Cardiac muscle cell (in vitro differentiated cells and primary cell): ENCODE measurements around the gene TEX22. TPM values are rescaled to one million over a fixed set of nuclear protein-coding genes. Genes with fewer than 3 reads are reported as not detected.

Experiments
- DNase-seq, 2 donors: peaks; one replicate each; pipeline versions ENCODE4 v3.0.0 to v3.0.0-alpha.2; 2010 to 2017; ENCODE audit warnings: low read depth in 1 of 2, low spot score in 1 of 2
- H3K27ac ChIP-seq: fragments of 200-600 bp; sonication (generic); 2 replicates; pipeline ENCODE4 v1.5.1; 2016
- H3K27me3 ChIP-seq: fragments of 200-600 bp; sonication (generic); 2 replicates; pipeline ENCODE4 v1.6.0; 2016; ENCODE audit warnings: control low read depth
- H3K36me3 ChIP-seq: fragments of 200-600 bp; sonication (generic); 2 replicates; pipeline ENCODE4 v1.5.1; 2016; ENCODE audit warnings: control low read depth
- H3K4me1 ChIP-seq: fragments of 200-600 bp; sonication (generic); 2 replicates; pipeline ENCODE4 v1.8.1; 2017; ENCODE audit warnings: low read depth, mild to moderate bottlenecking, mixed run types
- H3K4me3 ChIP-seq: fragments of 200-600 bp; sonication (generic); 2 replicates; pipeline ENCODE4 v1.5.1; 2016; ENCODE audit warnings: mild to moderate bottlenecking
- H3K9me3 ChIP-seq: fragments of 200-600 bp; sonication (generic); 2 replicates; pipeline ENCODE4 v1.5.1; 2017; ENCODE audit warnings: low read depth, mild to moderate bottlenecking, control low read depth
- CTCF ChIP-seq: IDR thresholded peaks from 2 replicates; pipeline ENCODE4 v1.5.1; 2012; ENCODE audit warnings: low read depth, mild to moderate bottlenecking, low read length
- polyA plus RNA-seq: library from polyadenylated mRNA; unstranded; fragments of >200 nt; fragmentation: Nextera tagmentation; extraction: Ambion mirVana; gene quantifications from 2 replicates; pipeline ENCODE4 v1.2.1, GENCODE V29; 2016
- total RNA-seq: library from RNA; depleted of rRNA; stranded (reverse); fragments of >200 nt; gene quantifications from 2 replicates; pipeline ENCODE4 v1.2.3, GENCODE V29; 2016

Gene TEX22
- total and polyA plus RNA-seq, 2 experiments from 2014 or later = 3.7 to 4.1 TPM

DNA sequence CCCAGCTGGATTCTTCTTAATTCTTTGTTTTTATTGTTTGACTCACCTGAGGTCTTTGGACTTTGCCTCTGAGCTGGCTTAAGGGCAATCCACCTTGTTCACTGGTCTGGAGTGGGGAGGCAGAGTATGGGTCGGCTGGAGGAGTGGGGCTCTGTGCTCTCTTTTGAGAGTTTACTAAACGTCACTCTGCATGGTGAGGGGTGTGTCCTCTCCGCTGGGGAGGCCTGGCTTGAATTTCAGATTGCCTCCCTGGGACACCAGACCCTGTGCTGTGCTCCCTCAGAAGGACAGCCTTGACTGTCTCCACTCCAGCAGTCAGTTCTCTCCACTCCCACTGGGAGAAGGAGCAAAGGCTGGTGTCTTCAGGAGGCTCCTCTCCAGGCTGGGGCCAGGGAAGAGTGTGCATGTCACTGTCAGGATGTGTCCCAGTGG is 19.4 kb downstream of the TEX22 start:
- no peak for DNase-seq
- no peak for TF ChIP-seq CTCF
- Histone ChIP-seq H3K27me3 (no peaks in the 10 kb centered on the region), H3K9me3 (no peaks in the 10 kb centered on the region), H3K27ac (no peak overlapping the region), H3K4me1 (peaks cover 13% of the 10 kb centered on the region), H3K4me3 (no peak overlapping the region), H3K36me3 (no peaks in the 10 kb centered on the region)

- TF ChIP-seq CTCF = no peak
- H3K9me3 ChIP-seq = no peaks in the 10 kb centered on the region
- H3K27me3 ChIP-seq = no peaks in the 10 kb centered on the region
- no peak for DNase-seq
- no peak overlapping the region for H3K27ac ChIP-seq
- peak overlapping the region; percentile 59 for H3K4me3 ChIP-seq
- no peaks in the 10 kb centered on the region for H3K36me3 ChIP-seq
- peaks cover 13% of the 10 kb centered on the region for H3K4me1 ChIP-seq
These were observed 20.2 kb downstream of the TEX22 start for GRCh38 chr14:105418269-105419194.

DNA sequence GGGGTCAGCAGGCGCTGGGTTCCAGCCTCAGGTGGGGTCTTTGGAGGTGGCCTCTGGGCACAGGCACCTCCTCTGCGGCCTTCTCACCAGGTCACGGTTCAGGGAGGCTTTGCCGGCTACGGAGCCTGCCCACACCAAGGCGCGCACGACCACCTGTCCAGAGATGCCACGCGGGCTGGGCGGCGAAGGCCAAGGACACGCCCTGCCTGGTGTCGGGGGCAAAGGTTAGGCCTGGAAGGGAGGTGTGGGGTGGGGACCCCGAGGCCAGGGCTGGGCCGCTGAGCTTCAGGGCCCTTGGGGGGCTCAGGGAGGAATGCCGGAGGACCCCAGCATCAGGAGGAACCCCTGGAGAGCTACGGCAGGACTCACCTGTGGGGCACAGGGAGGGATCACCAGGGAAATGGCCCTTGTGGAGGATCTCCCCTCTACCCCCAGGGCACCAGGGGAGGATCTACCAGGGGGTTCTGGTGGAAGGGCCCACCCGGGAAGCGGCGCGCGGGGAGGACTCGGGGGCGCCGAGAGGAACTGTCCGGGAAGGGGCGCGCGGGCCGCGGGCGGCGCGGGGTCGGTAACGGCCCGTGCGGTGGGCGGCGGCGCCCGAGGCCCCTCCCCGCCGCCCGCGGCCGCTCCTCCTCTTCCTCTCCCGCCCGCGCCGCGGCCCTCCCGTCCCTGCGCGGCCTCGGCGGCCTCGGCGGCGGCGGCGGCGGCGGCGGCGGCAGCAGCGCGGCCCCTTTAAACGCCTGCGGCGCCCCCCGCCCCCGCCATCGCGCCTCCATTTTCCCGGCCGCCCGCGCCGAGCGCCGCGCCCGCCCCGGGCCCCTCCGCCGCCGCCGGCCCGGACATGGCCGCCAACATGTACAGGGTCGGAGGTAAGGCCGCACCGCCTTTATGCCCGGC is 21.1 kb downstream of the TEX22 start, which contains the start of gene MTA1:
Gene MTA1, plus strand, starts transcription at position 633 of the 897 bp plus-strand sequence. Its CDS starts 209 bp downstream, at position 842.
- Histone ChIP-seq H3K4me3 (peak within 1 kb of the TSS; percentile 85), H3K4me1 (peaks cover 13% of the 10 kb centered on the region), H3K36me3 (no peaks in the 10 kb centered on the region), H3K27ac (peak within 1 kb of the TSS; percentile 81), H3K27me3 (no peaks in the 10 kb centered on the region), H3K9me3 (no peaks in the 10 kb centered on the region)
- TF ChIP-seq CTCF = no peak
- DNase-seq = peak; percentile 44 to 75

DNA sequence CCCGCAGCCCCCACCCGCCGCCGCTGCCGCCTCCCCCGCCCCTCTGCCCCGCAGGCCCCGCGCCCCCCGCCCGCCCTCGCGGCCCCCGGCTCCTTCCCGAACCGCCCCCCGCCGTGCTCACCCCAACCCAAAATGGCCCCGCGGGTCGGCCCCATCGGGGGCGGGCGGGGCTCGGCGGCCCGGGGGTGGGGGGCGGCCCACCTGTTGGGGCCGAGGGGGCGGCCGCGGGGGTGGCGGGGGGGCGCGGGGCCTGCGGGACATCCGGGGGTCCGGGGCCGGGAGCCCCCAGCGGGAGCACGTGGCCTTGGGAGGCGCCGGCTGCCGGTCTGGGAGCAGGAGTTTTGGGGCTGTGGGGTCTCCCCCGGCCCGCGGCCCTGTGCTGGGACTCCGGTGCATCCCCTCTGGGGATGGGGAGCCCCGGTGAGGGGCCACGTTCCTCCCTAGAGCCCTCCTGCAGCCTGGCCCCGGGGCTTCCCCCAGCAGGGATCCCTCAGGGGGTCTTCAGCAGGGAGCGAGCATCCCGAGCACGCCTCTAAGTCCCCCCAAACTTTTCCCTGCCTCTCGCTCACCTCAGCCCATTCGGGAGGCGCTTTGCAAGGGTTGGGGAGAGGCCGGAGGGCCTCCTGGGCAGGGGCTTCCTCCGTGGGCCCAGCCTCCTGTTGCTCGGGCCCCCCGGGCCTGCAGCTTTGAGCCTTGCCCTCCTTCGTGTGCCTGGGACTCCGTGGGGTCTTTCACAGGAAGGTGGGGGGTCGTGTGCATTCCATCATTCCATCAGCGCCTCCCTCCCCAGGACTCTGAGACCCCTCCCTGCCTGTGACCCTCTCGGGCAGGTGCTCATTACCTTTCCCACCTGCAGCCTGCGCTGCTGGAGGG is 22.0 kb downstream of the TEX22 start:
- Histone ChIP-seq H3K27me3 (no peaks in the 10 kb centered on the region), H3K9me3 (no peaks in the 10 kb centered on the region), H3K4me3 (peak overlapping the region; percentile 85), H3K36me3 (no peaks in the 10 kb centered on the region), H3K27ac (peak overlapping the region; percentile 81), H3K4me1 (peaks cover 13% of the 10 kb centered on the region)
- TF ChIP-seq CTCF = no peak
- DNase-seq = no peak
